HG03108 (cell line): ENCODE measurements around the gene AKT3.

Experiments
- ATAC-seq: cut with Tn5 transposase; IDR thresholded peaks from one replicate; pipeline ENCODE4 v1.9.1; 2021; ENCODE audit warnings: moderate library complexity; ENCODE audit not compliant: unreplicated experiment

AKT3 gene

DNA sequence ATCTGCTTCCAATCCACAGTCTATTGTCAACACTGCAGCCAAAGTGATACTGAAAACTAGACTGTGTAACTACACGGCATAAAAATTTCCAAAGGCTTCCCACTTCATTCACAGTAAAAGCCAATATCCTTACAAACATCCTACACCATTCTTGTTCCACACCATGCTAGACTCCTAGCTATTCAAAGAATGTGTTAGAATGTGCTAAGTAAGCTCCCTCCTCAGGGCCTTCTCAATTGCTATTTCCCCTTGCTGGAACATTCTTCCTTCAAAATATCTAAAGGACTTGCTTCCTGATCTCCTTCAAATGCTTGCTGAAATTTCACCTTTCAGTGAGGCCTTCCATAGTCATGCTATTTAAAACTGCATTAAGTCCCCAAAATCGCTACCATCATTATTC is 228.1 kb downstream of the AKT3 start:
- ATAC-seq = no peak

DNA sequence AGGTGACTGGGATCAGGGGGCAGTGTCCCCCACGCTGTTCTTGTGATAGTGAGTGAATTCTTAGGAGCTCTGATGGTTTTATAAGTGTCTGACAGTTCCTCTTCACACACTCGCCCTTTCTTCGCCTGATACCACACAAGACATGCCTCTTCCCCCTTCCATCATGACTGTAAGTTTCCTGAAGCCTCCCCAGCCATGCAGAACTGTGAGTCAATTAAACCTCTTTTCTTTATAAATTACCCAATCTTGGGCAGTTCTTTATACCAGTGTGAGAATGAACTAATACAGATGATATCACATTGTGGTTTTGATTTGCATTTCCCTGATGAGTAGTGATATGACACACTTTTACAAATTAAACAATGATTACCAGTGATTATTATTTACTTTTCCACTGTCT is 229.9 kb downstream of the AKT3 start:
- ATAC-seq = no peak

DNA sequence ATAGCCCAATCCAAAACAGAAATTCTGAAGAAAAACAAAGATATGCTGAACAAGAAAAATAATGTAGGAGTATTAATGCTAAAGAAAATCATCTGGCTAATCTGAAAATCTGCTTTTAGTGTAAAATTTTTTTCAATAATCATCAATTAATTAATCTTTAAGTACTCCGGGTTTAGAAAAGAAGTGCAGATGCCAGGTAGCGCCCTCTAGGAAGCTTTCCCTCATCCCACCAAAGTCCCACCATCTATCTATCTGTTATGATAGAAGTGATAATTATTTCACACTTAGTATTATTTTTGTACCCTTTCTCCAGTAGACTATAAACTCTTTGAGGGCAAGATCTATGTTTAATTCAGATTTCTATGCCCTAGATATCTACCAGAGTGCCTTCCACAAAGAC is 240.3 kb downstream of the AKT3 start:
- no peak for ATAC-seq

DNA sequence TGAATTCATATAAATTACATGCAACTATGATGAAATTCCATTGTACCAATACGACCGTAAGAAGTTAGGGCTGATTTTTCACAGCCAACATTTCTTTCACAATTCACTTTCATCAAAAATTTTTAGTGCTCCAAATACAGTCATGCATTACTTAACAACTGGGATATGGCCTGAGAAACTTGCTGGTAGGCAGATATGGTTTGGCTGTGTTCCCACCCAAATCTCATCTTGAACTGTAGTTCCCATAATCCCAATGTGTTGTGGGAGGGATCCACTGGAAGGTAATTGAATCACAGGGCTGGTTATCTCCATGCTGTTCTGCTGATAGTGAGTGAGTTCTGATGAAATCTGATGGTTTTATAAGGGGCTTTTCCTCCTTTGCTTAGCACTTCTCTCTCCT is 244.4 kb downstream of the AKT3 start:
- no peak for ATAC-seq

DNA sequence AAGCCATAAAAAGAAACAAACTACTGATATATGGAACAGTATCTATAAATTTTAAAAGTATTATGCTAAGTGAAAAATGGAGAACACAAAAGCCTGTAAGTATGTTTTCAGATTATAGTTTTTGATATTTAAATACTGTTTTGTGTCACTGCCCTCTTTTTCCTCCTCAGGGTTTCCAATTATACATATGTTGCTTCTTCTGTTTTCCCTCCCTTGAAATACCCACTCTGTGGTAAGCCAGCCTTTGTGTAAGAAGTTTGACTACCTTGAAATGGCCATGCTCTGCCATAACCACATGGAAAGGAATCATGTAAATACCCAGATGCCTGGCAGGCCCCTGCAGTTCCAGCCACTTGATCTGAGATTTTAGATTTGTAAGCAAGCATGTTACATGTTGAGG is 248.3 kb downstream of the AKT3 start:
- no peak for ATAC-seq

DNA sequence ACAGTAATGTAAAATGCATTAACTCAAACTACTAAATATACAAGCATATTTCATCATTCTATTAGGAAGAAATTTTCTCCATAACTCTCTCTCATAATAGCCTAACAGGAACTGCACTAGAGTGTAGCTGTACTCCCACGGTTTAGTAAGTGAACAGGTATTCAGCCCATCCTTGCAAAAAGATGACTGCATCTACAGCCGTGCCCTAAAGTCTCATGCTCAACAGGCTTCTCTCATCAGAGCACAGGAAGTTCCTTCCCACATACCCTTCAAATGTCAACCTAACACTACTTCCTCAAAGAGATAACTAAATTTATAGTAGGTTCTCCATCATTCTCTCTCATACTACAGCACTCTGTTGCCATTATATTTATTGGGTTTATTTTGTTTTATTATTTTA is 251.6 kb downstream of the AKT3 start:
- no peak for ATAC-seq

DNA sequence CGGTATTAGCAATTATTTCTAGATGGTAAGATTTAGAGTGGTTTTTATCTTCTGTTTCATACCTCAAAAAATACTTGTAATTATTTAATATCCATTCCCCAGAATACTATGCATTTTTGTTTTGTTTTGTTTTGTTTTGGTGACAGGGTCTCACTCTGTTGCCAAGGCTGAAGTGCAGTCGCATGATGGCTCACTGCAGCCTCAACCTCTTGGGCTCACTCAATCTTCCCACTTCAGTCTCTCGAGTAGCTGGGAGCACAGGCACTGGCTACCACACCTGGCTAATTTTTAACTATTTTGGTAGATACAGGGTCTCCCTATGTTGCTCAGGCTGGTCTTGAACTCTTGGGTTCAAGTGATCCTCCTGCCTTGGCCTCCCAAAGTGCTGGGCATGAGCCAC is 252.7 kb downstream of the AKT3 start:
- no peak for ATAC-seq

DNA sequence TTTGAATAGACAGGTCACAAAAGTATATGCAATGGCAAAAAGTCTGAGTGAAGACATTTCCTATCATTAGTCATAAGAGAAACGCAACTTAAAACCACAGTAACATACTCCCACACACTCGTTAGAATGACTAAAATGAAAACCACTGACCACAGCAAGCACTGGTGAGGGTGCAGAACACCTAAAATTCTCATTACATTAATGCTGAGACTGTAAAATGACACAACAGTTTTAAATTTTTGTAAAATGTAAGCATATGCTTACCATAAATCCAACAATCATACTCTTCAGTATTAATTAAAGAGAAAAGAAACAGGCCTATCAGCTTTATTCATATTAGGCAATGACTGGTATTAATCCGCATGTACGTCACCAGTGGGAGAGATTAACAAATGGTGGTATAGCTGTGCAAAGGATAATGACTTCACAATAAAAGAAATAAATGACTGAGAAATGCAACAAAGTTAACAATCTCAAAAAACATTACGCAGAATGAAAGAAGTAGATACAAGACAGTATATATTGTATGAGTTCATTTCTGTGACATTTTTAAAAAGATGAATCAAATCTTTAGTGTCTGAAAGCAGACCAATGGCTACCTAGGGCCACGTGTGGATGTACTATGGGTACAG is 253.5 kb downstream of the AKT3 start:
- ATAC-seq = peak; percentile 96

DNA sequence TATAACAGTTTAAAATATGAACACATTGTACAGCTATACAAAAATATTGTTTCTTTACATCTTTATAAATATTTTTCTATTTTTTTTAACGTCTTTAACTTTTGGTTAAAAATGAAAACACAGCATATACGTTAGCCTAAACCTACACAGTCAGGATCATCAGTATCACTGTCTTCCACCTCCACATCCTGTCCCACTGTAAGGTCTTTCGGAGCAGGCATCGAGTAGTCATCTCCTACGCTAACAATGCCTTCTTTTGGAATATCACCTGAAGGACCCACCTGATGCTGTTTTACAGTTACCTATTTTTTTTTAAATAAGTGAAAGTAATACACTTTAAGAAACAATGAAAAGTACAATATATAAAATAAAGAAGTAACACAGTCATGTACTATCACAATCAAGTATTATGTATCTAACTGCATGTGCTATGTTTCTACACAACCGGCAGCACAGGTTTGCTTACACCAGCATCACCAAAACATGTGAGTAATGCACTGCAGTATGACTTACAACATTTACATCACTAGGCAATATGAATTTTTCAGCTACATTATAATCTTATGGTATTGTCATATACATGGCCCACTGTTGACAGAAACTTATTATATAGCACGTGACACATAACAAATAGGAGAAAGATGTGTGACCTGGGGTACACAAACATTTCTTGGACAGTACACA is 254.4 kb downstream of the AKT3 start:
- ATAC-seq = no peak

DNA sequence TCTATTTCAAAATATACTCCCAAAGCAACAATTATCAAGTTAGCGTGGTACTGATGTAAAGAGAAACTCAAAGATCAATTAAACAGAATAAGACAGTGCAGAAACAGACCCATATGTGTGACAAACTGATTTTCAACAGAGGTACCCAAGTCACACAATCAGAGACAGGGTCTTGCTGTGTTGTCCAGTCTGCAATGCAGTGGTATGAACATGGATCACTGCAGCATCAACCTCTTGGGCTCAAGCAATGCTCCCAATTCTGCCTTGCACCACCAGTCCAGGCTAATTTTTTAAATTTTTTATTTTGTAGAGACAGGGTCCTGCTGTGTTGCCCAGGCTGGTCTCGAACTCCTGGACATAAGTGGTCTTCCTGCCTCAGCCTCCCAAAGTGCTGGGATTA is 255.6 kb downstream of the AKT3 start:
- ATAC-seq = no peak

DNA sequence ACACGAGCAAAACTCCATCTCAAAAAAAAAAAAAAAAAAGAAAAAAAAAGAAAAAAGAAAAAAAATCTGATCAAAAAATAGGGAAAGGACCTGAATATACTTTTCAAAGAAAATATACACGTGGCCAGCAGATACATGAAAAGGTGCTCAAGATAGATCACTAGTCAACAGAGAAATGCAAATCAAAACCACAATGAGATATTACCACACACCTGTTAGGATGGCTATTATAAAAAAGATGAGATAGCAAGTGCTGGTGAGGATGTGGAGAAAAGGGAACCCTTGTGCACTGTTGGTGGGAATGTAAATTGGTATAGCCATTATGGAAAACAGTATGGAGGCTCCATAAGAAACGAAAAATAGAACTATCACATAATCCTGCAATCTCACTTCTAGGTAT is 260.8 kb downstream of the AKT3 start:
- peak; percentile 81 for ATAC-seq

DNA sequence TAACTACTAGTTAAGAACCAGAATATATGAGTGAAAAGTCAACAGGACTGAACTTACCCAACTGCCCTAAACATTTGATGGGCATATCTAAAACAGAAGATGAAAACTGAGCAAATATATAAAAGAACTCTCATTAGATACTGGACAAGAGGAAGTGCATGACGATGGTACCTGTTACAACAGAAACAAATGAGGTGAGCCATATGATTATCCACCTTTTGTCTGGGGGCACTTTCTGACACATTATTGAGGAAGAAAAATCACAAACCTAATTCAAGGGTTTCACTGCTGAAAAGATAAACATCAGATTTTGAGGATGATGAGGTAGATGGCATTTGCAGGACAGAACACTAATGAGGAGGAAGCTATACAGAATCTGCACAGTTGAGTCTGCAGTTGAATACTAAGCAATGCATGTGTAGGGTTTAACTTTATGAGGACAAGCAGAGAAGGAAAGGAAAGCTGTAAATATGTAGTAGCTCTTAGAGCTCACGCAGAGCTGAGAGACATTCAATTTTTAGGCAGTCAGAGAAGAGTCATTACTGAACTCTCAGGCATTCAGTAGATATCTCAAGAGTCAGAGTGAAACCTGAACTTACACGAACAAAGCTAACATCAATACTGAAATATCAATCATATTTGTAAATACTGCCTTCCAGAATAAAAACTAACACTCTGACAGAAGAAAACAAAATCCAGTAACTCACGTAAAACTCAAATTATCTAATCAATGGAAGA is 262.1 kb downstream of the AKT3 start:
- peak; percentile 87 for ATAC-seq

DNA sequence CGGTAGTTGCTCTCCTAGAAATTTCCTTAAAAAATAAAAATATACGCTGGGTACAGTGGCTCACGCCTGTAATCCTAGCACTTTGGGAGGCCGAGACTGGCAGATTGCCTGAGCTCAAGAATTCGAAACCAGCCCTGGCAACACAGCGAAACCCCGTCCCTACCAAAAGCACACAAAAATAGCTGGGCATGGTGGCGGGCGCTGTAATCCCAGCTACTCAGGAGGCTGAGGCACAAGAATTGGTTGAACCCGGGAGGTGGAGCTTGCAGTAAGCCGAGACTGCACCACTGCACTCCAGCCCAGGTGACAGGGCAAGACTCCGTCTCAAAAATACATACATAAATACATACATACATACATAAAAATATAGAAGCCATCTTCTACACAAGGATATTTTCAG is 262.8 kb downstream of the AKT3 start:
- no peak for ATAC-seq

DNA sequence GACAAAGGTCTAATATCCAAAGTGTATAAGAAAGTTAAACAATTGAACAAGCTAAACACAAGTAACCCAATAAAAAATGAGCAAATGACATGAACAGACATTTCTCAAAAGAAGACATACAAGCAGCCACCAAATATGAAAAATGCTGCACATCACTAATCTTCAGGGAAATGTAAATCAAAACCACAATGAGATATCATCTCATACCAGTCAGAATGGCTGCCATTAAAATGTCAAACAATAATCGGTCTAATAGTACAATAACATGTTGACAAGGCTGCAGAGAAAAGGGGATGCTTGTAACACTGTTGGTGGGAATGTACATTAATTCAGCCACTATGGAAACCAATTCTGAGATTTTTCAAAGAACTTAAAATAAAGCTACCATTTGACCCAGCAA is 264.1 kb downstream of the AKT3 start:
- no peak for ATAC-seq

DNA sequence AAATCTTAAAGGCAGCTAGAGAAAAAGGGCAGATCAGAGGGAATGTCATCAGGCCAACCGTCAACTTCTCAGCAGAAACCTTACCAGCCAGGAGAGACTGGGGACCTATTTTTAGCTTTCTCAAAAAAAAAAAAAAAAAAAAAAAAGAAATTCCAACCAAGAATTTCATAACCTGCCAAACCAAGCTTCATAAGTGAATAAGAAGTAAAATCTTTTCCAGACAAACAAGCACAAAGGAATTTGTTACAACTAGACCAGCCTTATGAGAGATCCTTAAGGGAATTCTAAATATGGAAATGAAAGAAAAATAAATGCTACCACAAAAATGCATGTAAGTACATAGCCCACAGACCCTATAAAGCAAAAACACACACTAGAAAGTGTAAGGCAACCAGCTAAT is 267.7 kb downstream of the AKT3 start:
- no peak for ATAC-seq

DNA sequence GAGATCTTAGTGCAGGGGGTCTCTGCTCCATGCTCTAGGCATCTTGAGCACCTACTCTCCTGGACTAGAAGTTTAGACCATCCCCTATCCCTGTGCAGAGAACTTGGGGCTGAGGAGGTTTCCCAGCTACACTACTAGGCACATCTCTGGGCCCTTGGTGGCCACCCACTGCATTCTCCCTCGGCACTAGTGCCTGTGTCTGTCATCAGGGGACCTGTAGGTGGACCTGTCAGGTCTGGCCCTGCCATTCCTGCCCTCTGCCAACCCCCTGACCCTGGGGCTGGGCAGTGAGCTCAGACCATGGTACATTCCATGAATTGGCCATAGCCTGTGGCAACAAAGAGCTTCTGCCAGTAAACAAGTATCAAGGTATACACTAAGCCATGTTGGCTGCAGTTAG is 269.1 kb downstream of the AKT3 start:
- no peak for ATAC-seq

DNA sequence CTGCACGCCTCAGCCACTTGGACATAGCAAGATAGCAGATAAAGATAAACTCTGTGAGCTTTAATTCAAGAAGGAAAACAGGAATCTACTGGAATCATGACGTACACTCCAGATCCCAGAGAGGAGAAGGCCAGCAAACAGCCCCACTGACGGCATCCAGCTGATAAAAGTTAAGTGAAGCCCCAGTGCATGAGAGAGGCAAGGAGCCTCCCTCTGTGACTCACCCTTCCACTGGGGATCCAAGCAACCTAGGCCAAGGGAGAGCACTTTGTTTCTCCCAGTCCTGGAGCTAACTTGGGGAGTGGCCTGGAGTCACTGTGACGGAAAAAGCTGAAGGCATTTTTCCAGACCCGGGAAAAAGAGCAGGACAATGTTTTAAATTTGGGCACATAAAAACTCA is 270.0 kb downstream of the AKT3 start:
- no peak for ATAC-seq

DNA sequence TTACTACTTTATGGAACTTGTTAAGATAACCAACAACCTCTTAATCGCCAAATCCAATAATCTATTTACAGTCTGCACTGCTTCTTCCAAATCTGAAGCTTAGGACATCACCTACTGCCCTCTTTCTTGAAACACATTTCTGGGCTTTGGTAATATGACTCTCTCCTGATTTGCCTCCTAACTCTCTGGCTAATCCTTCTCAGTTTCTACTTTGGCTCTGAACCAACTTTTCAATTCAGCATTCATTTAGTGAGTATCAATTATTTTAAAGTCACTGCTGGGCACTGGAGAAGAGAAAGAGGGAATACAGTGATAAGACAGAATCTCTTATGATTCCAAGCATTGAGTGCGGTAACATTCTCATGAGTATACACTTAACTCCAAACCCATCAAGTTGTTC is 275.0 kb downstream of the AKT3 start:
- ATAC-seq = no peak

DNA sequence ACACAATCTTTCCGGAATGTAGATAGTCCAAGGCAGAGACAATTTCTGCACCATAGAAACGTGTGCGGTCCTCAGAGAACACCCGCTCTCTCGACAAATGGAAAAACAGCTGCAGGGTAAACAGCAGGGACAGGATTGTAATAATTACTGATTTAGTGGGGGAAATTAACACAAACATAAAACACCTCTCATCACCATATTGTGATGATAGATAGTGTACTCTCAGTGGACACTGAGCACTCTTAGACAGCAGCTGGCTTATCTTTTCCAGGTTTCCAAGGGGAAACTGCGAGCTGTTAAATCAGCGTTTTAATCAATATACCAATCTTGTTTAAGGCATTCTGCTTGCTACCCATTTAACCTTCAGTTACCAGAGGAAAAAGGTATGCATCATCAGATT is 277.1 kb downstream of the AKT3 start:
- ATAC-seq = no peak

DNA sequence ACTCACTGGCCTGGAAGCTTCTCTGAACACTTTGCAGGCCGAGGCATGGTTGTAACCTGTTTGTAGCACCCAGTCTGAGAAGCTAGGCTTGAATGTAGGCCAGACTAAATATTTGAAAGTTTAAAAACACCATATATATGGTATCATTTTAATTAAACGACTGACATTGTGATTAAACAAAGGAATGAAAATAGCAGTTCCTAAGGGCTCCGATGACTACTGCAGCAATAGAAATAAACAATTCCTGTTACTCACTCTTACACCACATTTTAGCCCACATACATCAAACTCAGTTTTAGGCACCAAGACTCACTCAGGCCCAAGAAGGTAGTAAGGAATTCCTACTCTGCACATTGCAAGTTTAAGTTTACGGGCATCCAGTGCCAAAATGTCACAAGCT is 281.2 kb downstream of the AKT3 start:
- ATAC-seq = no peak

DNA sequence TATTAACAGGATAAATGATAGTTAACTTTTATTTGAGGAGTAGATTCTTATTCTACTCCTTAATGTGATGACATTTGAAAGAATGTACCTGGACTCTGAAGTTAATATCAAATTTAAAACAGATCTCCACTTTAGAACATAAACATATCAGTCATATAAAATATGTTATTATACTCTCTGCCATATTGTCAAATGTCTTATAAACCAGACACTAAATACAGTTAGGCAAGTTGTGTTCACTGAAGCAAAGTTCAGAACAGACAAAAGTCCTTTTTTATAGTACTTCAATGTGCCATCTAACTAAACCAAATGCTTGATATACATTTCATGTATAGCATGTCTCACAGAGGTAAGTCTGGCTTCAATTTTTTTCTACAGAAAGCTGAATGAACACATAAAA is 285.2 kb downstream of the AKT3 start:
- ATAC-seq = no peak

DNA sequence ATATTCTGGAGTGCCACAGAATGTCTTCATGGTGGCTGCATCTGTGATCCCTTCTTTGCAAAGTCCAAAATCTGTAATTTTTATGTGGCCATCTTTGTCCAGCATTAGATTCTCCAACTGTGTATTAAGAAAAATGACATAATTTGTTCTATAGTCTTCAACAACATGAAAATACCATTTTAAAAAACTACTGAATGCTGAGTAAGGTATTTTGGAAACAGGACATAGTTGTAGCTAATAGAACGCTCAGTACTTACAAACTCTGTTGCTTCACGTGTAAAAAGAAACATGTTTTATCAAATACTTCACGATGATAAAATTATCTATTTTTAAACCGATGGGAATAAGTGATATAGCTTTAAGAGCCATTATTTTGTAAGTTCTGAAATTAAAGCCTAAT is 286.3 kb downstream of the AKT3 start:
- ATAC-seq = no peak
